Eye (tissue), 1 donor: ENCODE data around the gene NEK6.
A peak's percentile ranks its signal among the peaks of the same experiment; 100 is the strongest.

ENCODE experiments used
- DNase-seq: peaks from one replicate; pipeline ENCODE4 v3.0.0-alpha.2; 2015

NEK6 gene

GRCh38 chr9:124346347-124347163, 88.8 kb downstream of the NEK6 start:
- no peak for DNase-seq

- DNase-seq: no peak
Measured at GRCh38 chr9:124347206-124347967, 89.6 kb downstream of the NEK6 start.

- DNase-seq: no peak
Measured at GRCh38 chr9:124347968-124348358, 90.2 kb downstream of the NEK6 start.

DNA sequence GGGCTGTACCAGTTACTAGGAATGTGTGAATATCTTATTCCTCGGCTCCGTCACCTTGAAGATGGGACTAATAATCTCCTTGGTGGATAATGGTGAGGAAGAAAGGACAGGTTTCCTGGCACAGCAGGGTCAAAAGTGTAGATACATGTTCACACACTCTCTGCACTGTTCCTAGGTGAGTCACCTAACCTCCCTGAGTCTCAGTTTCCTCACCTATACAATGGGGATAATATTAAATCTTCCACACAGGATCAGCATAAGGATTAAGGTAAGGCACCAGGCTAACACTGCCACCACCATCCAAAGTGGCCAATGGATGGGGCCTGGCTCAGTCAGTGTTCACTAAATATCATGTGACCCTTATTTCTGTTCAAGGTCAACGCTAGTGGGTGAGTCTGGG, 90.6 kb downstream of the NEK6 start:
- DNase-seq: no peak

GRCh38 chr9:124348831-124349230, 91.1 kb downstream of the NEK6 start:
- no peak for DNase-seq

DNA sequence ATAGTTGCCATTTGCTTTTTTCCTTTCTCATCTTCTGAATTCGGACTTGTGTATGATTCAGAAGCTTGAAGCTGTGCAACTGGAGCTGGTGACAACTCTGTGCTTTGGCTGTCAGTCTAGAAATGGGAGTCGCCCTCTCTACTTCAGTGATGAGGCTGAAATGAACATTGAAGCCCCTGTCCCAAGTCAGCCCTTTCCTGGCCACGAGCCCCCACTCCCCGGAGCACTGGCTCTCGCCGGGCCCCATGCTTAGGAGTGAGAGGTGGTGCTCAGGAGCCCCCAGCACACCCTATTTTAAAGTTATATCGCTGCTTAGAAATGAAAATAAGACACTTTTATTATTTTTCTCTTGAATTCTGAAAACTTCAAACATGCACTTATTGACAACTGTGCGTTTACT, 91.5 kb downstream of the NEK6 start:
- DNase-seq: no peak

DNA sequence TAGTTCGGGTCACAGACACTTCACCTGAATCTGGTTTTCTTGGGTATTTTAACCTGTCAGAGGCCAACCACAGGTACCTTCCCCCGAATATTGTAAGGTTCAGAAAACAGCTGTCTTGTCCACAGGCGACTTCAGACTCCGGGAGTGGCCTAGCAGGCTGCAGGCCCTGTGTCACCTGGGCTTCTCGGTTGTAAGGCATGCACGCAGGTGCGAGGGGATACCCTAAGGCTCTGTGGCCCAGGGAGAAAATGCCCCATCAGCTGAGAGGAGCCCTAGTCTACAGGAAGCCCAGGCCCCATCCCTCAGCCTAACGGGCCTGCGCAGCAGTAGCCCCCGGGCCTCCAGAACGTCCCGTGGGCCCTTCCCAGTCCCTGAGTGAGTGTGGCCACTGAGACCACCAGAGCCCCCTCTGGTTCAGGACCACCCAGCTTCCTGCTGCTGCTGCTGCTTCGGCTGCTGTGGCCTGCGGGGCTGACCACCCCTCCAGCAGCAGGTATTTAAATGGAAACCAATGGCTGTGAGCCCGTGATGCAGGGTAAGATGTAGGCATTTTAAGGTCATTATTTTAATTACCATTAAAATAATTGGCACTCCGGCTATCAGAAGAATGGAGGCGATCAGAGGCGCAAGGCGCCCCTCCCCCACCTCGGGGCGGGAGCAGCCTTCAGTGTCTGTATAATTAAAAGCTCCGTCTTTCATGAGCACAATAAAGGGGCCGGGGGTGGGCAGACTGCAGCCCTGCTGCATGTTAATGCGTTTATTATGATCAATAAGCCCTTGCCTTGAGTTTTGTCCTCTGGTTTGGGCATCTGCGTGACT, 92.1 kb downstream of the NEK6 start:
- DNase-seq: peak; percentile 73

- no peak for DNase-seq
Measured at GRCh38 chr9:124350494-124351263, 92.9 kb downstream of the NEK6 start.

DNA sequence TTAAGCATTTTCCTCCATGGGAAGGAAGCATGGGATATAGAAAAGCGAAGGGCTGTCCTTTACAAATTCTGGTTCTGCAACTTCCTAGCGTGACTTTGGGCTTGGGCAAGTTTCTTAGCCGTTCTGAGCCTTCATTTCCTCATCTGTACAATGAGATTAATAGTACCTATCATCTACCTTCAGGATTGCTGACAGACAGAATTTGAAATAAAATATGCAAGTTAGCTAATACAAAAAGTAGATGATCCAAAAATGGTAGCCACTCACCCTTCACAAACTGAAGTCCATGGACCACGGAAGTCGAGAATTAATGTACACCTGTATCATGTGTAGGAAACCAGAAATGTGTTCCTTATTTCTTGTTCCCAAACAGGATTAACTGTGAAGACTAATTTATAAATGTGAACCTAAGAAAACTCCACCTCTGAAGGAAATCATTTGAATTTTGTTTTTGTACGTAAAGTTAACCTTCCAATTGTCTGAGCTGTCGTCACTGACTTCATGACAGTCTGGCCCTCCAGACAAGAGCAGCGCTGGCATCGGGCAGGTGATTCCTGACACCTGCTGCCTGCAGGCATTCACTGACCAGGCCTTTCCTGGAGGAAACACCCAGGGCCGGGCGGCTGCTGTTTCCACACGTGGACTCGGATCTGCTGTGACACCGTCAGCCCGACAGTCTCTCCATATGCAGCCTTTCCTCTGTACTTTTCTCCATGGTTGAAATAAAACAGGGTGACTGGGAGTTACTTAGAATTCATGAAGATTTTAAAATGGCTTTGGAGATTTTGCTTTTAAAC, 94.1 kb downstream of the NEK6 start:
- DNase-seq: no peak

DNA sequence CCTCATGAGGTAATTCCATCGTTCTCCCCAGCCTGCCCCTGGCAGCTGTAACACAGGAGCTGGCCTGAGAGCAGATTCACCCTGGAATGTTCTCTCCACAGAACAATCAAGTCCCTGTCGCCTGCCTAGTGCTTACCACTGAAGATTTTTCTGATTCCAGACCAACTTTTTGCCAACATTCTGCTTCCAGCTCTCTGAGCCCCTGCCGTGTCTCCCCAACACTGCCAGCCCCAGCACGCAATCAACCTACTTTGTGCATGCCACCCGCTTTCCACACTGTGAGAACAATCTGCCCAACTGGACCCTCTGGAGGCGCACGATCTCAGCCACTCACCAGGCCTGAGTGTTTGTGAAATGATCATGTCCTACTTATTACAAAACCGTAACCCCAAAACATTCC, 94.9 kb downstream of the NEK6 start:
- no peak for DNase-seq

GRCh38 chr9:124353166-124353768, 95.5 kb downstream of the NEK6 start:
- DNase-seq: no peak

DNA sequence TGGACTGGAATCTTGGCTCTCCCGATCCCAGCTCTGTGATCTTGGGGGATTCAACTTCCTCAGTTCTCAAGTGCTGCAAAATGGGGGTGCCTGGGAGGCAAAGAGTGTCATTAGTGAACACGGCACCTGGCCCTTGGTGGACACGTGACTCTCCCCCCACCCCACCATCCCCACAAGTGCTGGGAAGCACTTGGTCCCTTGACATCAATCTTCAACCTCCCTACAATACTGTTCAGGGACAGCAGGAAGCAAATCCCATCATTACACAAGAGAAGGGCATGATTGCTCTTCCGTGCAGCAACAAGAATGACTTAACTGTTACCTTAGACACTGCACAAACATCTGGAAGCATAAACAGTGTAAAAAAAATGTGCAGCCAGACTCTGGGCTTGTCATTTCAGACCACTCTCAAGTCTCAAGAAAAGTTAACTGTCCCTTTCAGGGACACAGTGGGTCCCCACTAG, 96.1 kb downstream of the NEK6 start:
- DNase-seq: no peak

GRCh38 chr9:124354346-124355038, 96.7 kb downstream of the NEK6 start:
- DNase-seq: no peak

DNA sequence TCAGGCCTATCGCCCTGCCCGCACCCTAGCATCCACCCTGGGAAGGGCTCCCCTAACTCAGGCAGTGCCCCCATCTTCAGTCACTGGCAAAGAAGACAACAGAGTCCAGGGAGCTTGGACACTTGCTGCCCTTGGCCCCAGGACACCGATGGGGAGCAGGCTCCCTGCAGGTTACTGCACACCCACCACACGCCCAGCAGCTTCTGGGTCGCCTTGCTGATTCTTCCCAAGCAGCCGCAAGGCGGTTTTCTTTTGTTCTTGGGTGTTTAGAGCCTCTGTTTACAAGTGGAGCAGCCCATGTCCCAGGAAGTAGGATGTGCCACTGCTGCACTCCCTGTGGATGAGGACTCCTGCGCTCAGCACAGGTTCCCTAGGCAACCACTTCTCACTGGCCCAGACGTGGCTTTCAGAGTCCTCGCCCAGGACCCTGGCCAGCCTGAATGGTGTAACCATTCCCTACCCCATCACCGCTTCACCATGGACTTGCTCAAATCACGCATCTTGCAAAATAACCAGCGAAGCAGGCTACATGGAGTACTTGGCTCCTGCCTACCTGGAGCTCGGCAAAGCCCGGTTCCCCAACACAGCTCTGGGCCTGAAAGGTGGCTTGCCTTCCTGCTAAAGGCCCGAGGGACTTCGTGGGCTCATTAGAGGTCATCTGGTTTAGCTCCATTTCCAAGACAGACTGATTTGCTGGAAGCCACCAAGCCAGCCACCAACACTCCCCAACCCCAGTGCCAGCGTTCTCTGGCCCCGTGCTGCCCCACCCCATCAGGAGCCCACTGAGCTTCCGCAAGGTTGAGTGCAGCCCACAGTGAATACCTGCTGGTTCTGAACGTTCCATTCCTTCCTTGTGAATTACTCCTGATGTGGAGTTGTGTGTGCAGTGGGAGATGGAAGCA, 97.5 kb downstream of the NEK6 start:
- DNase-seq: no peak

GRCh38 chr9:124355941-124356744, 98.4 kb downstream of the NEK6 start:
- no peak for DNase-seq

DNA sequence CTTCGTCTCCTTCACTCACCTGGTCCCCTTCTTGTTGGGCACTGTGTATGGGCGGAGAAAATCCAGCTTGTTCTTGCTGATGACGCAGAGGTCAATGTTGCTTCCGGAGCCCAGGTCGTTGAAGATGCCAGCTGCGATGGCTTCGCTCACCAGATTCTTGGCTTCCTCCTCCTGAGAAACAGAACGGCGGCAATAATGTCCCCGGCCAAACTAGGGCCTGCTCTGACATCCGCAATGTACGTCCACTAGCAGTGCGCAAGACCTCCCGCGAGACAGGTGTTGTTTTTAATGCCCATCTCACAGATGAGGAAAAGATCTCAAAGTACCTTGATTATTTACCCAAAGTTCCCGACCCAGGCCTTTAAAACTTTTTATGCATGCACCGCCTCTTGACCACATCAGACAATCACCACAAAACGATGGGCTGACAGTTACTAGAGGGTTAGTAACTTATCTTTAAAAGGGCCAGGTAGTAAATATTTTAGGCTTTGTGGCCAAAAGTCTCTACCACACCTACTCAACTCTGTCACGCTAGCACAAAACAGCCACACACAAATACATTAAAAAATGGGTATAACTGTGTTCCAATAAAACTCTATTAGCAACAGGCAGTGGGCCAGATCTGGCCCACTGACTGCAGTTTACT, 99.1 kb downstream of the NEK6 start:
- no peak for DNase-seq

GRCh38 chr9:124357721-124358361, 100.1 kb downstream of the NEK6 start:
- no peak for DNase-seq

DNA sequence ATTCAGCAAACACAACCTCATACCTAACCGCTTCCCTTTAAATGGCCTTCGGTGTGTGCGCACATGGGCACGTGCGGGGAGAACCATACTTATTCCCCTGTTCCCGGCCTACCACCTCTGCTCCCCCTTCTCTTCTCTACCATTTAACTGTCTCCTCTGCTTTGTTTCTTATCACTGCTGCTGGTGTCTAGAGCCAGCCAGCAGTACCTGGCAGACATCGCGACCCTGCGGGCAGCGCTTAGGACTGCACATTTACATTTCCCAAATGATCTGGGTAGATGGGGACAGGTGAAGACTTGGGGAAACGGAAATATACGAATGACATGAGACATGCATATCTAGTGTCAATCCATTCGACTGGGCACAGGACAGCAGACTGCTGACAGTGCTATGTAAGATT, 100.9 kb downstream of the NEK6 start:
- DNase-seq: no peak
